ENCODE data around the gene ZMIZ1. TPM values are rescaled to one million over a fixed set of nuclear protein-coding genes. Genes with fewer than 3 reads are reported as not detected.

The ZMIZ1 gene
- total RNA-seq, 1 donor from 2014 or later, result 50.1 TPM

DNA sequence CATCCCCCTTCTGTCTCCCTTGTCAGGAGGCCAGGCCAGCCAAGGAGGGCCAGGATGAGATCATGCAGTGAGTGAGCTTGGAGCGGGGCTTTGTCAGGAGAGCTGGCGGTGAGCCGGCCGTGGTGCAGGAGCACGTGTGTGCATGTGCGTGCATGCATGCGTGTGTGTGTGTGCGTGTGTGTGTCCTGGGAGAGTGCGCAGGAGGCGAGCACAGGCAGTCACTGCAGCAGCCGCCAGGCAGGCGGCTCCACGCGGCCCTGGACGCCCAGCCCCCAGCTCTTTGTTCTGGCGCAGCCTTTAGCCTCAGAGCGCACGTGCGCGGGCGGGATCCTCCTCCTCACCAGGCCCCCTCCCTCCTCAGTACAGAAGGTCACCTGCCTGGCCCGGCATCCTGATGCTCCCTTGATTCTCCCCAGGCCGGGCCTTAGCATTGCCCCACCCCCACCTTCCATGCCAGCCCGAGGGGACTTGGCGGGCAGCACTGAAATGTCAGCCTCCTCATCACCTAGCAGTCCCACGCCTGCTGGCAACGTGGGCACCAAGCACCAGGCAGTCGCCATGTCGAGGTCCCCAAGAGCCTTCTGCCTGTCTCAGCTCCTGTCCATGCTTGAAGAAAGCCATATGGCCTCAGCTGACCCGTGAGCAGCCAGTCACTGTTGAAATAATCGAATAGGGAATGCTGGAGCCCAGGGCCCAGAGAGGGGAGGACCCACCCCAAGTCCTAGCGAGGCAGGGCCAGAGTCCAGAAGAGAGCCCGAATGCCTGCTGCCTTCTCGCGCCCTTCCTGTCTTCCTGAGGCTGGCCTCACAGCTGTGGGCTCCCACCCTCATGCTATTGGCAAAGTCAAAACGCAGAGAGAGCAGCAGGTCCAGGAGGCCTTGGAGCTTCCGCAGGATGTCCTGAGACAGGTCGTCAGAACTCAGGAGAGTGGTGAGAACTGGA lies 152.6 kb downstream of the ZMIZ1 start:
- DNase-seq (ENCODE audit: extremely low read depth, low read depth, low spot score), result no peak

DNA sequence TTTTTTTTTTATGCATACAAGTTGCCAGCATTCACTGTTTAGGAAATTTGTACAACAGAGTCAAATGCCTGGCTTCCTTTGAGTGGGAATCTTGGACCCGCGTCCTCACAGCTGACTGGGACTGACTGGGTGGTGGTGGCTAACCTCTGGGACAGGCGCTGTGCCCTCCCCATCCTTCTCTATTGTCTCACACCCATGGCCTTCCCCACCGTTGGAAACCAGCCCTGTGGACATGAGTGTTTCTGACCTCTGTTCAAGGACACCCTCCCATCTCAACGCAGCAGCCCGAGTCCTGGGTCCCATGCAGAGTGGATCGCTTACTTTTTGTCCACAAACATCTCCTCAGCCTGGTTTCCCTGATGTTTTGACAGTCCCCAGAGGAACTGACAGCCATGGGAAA lies 153.4 kb downstream of the ZMIZ1 start:
- DNase-seq (ENCODE audit: extremely low read depth, low read depth, low spot score), result no peak

DNA sequence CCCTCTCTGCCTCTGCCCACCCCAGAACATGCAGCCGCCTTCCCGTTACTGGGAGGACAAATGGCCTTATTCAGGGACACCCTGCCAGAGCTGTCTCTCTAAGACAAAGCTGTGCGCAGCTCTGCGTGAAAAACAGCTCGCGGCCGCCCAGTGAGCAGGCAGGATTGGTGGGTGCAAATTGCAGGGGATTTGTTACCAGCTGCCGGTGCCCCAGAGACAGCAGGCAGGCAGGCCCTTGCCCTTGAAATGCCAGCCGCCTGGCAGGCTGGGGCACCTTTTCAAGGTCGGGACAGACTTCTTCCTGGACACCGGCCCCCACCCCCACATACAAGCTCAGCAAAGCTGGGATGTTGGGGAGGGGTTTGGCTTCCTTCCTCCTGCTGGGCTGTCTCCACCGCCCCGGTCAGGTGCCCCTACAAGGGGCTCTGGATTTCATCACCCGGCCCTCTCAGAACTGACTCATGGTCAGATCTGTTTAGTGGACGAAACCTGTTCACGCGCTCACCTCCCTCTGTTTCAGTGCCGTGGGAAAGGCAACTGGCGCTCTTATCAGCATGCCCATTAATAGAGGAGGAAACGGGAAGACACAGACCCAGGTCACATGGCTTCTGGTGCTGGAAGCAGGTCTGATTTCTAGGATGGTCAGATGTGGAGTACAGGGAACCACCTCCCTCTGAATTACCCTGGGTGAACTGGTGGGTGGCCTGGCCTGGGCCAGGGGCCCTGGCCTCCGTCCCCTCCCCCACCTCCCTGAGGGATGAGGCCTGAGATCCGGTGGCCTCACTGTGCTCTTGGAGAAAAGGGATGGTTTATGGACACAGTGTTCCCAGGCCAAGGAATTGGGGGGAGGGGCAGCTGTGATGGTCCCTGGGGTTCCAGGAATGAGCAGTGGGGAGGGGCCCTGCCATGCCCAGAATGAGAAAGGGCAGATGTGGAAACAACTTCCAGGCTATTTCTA lies 154.6 kb downstream of the ZMIZ1 start:
- peak; percentile 47 for DNase-seq (ENCODE audit: extremely low read depth, low read depth, low spot score)

DNA sequence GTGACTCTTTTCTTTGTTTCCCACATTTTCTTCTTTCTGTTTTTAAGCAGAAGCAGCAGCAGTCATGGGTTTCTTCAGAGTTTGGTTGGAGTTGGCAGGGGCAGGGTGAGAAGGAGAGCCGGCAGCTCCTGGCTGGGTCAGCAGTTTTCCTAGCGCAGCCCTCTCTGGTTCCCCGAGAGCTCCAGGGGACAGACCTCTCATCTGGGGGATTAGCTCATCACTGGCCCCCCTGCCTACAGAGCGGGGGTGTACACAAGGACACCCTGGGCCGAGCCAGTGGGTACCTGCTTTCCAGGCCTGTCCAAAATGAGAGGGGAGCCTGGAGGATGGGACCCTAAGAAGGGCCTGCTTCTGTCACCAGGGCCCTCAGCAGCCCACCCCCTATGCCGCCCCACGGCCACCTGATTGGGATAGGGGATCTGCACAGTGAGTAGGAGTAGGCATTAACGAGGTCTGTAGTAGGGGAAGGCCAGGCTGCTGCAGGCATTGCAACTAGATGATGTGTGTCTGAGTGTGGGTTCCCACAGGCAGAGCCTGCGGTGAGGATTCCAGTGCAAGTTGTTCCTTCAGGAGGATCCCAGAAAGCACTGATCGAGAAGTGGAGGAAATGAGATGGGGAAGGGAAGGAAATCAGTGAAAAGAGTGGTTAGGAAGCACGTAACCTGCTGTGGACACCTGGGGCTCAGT lies 155.6 kb downstream of the ZMIZ1 start:
- no peak for DNase-seq (ENCODE audit: extremely low read depth, low read depth, low spot score)

DNA sequence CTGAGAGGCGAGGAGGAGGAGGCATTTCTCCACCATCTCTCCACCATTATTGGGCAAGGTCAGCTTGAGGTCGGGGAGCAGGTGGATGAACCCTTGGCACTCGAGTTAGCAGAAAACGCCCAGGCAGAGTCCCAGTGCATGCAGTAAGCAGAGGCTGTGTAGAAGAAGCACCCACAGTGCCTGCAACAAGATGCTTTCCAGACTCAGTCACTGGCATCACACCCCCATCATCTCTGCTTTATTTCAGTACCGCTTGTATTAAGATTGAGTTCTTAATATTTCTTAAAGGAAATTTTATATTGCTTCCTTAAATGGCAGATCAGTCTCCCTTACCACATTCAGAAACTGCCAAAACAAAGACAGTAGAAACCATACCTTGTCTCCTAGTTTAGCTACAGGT lies 156.2 kb downstream of the ZMIZ1 start:
- no peak for DNase-seq (ENCODE audit: extremely low read depth, low read depth, low spot score)

DNA sequence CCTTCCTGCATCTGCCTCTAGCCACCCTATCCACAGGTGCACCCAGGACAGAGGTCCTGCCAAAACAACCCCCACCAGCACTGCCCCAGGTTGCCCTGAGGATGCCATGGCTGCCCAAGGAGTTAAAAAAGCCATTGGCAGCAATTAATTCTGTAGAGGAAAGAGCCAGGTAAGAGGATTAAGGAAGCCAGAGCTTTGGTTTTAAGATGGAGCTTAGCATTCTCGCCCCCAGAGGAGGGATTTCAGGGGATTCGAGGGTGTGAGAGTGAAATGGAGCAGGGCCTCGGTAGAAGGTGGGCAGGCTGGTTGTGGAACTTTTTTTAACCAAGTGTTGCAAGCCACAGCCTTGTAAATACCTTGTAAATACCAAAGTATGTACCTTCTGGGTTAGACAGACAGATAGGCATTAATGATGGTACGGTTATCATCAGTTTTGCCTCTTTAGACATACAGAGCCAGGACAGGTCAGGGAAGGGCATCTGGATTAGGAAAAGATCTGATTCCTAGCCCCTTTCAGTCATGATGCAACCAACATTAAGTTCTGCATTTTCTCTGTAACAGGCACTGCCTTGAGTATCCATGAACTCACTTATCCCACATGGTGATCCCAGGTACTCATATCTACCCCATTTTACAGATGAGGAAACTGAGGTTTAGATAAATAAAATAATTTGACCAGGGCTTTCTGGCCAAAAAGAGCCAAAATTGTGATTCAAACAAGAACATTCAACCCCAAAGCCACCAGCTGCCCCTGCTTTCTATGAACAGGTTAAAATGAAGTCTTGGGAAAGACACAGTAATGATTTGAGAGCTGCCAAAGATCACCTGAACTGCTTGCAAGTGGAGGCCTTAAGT lies 157.9 kb downstream of the ZMIZ1 start:
- DNase-seq (ENCODE audit: extremely low read depth, low read depth, low spot score), result no peak

DNA sequence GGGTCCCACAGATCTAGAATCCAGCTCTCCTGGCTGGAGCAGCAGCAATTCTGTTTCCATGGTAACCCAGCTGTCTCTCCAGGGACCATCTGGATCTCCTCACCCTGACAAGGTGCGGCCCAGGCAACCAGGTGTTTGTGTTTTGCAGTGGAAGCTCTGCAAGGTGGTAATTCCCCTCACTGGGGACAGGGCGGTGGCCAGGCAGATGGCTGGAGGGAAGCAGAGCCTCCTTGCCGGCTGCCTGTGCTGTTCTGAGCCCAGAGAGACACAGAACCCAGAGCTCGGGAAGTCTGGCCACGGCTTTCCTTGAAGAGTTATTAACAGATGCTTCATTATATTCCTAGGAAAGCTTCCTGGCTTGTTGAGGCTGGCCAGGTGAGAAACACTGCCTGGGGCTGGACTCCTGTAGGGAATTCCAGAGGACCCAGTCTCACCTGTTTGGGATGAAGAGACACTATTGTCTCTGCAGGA lies 160.3 kb downstream of the ZMIZ1 start:
- DNase-seq (ENCODE audit: extremely low read depth, low read depth, low spot score), result no peak

DNA sequence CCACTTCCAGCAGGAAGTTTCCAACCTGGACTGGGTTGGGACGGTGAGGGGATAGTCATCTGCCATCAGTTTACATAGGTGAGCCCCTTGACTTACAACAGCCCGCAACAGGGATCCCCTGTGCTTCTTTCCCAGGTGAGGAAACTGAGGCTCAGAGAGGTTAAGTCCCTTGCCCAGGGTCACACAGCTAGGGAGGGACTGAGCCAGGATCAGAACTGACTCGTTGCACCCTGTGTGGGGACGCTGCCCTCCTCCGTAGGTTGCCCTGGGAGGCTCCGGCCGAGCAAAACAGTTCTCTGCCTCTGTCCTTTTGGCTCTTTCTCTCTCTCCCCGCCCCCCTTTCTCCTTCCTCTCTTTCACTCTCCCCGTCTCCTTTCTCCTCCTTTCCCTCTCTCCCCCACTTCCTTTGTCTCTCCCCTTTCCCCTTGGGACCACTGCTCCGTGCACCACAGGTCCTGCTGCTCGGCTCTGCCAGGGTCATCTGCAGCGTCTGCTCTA lies 161.1 kb downstream of the ZMIZ1 start:
- DNase-seq (ENCODE audit: extremely low read depth, low read depth, low spot score), result no peak

DNA sequence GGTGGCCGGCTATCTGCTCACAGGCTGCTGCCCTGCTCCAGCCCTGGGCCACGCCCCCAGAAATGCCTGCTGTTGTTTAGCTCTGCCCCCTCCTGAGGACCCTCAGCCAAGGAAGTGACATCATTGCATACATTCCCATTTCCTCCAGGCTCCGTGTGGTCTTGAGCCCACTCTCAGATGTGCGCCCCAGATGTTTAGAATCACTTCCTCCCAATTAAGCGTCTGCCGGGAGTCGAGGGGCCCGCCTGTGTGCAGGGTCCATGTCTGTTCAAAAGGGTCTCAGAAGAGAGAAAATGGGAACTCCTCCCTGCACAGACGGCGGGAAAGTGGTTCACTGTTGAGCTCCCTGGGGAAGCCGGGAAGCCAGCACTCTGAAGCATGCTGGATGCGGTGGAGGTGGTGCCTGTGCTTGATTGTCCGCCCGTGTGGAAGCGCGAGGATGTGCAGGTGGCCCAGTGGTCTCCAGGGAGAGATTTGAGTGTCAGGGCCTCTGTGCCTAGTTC lies 161.6 kb downstream of the ZMIZ1 start:
- DNase-seq (ENCODE audit: extremely low read depth, low read depth, low spot score), result no peak

DNA sequence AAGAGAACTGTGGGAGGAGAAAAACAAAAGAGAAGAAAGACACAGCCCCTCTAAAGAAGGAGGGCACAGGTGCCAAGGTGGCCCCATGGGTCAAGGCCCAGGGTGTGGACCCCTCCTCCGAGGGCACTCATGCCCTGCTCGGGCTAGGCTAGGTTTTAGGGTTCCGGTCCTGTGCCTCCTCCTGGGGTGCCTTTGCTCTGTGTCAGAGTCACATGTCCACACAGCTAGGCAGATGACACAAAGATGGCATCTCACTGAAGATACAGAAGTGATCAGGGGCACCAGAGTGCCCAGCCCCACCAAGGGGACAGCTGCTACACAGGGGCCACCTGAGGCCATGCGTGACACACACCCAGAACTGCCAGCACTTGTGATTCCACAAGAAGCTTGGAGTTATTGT lies 162.1 kb downstream of the ZMIZ1 start:
- DNase-seq (ENCODE audit: extremely low read depth, low read depth, low spot score), result no peak

DNA sequence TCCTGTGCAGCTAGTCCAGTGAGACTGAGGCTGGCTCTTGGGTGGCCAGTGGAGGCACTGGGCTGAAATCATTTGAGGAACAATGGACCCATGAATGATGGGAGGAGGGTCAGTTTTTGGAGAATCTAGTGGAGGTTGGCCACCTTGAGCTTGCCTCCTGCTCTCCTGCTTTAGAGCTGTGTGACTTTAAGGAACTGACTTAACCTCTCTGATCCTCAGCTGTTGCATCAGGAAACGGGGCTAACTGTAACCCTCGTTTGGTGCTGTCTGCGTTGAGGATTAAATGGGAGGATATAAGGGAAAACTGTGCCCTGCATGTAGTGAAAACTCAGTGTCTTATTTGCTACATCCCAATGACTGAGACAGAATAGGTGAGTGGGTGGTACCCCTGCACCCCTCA lies 163.1 kb downstream of the ZMIZ1 start:
- no peak for DNase-seq (ENCODE audit: extremely low read depth, low read depth, low spot score)

DNA sequence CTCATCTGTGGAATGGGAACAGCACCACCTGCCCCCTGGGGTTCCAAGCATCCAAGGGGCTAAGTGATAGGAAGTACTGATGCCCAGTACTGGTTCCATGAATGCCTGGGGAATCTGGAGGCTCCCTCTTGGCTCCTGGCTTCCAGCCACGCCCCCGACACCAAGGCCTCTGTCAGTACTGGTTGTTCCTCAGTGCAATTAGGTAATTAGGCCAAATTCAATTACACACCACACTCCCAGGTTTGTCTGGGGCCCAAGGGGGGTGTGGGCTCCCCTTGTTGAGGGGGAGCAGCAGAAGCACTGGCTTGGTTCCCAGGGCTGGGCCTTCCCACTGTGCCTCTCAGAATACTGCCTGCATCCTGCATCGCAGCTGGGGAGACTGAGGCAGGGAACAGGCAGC lies 164.1 kb downstream of the ZMIZ1 start:
- no peak for DNase-seq (ENCODE audit: extremely low read depth, low read depth, low spot score)

DNA sequence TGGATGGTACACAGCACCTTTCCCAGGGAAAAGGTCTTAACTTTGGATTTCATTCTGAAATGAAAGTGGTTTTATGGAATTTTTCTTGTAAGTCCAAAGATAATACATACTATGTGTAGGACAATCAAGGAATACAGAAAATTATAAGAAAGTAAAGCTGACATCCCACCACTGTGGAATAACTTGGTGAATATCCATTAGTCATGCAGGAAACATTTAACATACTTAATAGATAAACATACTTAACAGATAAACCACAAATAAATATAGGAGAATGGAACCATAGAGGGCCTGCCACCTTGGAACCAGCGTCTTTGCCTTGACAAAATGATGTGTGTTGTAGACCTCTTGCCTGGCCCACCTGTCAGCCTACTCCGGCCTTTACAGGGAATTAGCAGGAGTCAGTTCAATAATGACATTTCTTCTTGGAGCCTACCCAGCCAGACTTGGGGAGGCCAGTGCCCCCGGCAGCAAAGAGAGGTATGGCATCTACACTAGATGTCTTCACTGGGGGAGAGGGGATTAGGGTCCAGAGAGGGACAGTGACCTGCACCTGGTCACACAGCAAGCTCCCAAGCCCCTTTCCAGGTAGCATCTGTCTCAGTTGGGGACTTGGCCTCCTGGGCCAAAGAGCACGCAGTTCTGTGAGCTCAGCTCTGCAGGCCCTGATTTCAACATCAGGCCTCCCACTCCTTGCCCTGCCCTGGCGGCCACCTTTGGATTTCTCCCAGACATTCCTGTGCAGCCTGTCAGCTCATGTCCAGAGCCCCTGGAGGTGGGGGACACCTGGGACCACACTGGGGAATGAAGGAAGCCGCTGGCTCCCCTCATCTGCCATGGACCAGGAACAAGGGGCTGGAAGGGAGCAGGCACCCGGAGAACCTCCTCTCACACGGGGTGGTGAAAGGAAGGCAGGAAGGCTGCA lies 165.9 kb downstream of the ZMIZ1 start:
- no peak for DNase-seq (ENCODE audit: extremely low read depth, low read depth, low spot score)

DNA sequence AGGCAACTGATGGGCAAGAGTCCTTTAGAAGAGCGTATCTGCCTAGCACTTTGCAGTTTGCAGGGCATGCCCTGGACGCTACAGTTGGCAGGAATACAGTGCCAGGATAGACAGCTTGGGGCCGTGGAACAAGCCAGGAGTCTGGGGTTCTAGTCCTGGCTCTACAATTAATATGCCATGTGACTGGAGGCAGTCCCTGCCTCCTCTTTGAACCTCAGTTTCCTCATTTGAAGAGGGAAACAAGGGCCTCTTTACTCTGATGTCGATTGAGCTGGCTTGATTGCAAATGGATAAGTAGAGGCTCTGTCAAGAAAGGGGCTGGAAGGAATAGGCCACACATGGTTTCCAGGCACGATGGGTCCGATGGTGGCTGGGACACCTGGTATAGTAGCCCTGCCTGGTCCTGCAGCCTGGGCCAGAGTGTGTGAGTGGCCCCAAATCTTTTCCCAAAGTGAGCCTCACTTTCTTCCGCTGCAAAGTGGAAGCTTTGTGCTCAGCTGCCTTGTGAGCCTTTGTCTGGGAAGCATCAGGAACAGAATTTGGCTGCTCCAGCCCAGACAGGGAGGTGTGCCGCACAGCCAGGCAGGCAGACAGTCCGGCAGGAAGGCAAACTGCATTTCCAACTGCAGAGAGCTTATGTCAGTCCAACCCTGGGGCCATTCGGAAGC lies 167.1 kb downstream of the ZMIZ1 start:
- no peak for DNase-seq (ENCODE audit: extremely low read depth, low read depth, low spot score)

DNA sequence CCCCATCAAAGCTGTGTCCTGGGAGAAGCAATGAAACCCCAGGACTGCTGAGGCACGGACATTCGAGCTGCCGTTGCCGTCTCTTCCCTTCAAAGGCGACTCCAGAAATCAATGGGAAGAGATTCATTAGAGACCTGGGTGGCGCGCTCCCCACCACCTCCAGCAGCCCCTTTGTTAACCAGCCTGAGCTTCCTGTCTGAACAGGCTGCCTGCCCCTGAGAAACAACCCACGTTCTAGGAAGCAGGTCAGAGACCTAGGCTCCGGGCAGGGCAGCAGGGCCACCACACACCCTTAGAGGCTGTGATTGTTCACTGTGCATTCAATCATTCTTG lies 167.6 kb downstream of the ZMIZ1 start:
- no peak for DNase-seq (ENCODE audit: extremely low read depth, low read depth, low spot score)

DNA sequence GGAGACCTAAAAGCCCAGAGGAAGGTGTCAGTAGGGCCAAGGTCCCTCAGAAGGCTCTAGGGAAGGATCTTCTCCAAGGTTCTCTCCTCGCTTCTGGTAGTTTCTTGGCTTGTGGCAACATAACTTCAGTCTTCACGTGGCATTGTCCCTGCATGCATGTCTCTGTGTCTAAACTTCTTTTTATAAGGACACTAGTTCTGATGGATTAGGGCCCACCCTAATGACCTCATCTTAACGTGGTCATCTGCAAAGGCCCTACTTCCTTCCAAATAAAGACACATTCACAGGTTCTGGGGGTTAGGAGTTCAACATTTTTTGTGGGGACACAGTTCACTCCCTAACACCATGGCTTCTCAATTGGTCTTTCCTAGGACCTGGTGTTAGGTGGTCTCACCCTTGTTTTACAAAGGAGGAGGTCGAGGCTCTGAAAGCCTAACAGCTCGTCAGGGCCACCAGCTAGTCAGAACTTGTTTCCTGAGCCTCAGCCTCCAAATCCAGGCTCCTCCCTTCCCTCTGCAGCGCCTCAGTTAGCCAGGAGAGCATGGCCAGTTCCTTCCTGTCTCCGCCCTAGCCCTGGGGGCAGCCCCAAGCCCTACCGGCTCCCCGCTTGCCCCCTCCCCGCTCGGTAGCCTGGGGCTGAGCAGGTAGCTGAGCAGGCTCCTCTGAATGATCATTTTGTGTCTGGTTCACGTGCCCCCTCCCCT lies 168.8 kb downstream of the ZMIZ1 start:
- no peak for DNase-seq (ENCODE audit: extremely low read depth, low read depth, low spot score)

DNA sequence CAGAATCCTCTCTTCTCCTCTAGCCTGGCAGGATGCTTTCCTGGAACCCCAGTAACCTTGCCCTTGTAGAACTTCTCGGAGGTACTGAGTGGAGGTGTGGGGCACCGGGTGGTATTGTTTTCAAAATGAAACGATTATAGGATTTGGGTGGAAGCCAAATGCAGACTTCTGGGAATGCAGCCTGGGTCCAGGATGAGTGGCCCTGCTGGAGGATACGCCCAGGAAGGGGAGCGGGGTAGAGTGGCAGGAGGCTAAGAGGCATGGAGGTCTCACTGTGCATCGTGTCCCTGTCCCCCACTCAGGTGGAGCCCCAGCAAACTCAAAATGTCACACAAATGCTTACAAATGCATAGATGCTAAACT lies 169.4 kb downstream of the ZMIZ1 start:
- no peak for DNase-seq (ENCODE audit: extremely low read depth, low read depth, low spot score)

DNA sequence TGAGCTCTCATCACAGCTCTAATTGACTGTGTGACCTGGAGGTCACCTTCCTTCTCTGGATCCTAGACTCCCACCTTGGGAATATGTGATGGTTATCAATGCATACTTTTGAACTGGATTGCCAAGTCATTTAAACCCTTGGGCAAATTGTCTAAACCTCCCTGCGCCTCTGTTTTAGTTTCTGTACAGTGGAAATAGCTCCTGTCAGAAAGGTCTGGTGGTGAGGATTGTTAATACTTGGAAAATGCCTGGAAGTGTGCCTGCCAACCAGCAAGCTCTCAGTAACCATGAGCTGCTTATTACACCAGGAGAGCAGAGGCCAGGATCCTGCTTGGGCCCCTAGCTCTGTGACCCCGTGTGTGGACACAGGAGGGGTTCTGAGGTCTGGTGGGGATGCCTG lies 169.8 kb downstream of the ZMIZ1 start:
- no peak for DNase-seq (ENCODE audit: extremely low read depth, low read depth, low spot score)
